GM23248 (cell line): ENCODE results near the gene HAUS2.

Source experiments
- EZH2 ChIP-seq: fragments of 200-600 bp; sonication (generic); IDR thresholded peaks from 2 replicates; pipeline ENCODE4 v1.6.1; 2018; ENCODE audit warnings: antibody characterized with exemption, mild to moderate bottlenecking; ENCODE audit not compliant: insufficient read depth, poor library complexity, severe bottlenecking
- EZH2phosphoT487 ChIP-seq: fragments of 200-600 bp; sonication (generic); IDR thresholded peaks from 2 replicates; pipeline ENCODE4 v1.6.1; 2018; ENCODE audit warnings: antibody characterized with exemption, moderate library complexity, mild to moderate bottlenecking, low read depth; ENCODE audit not compliant: insufficient read depth

DNA sequence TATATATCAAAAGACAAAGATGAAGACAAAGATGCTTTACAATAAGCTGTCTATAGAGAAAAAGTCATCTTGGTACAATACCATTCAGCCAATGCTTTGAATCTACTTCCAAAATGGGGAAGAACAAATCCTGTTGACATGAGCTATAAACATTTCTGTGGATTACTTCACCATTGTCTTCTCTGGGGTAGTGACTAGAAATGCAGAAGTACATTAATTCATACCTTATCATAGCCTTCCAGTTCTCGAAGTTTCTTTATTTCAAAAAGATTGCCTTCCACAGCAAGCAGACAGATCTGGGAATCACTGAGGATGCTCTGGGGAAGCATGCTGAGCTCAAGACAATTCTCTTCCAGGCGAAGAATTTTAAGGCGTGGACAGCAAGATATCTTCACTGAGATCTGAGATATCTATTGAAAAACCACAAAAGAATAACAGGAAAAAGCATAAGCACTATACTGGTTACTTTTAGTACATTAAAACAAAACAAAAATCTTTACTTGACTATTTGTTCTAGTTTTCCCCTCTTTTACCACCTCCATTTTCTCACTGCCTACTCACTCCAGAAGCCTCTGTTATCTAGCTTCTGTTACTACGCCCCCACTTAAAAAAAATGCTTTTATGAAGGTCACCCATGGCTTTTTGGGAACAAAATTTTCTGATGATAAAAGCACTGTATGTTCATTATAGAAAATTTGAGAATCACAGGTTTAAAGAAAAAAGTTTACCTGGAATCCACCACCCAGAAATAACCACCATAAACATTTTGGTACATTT, 3.6 kb upstream of the HAUS2 start:
- TF ChIP-seq EZH2phosphoT487 (no peak), EZH2 (no peak)
